ENCODE results near the gene CAMKMT. TPM values are rescaled to one million over a fixed set of nuclear protein-coding genes. Genes with fewer than 3 reads are reported as not detected.

The CAMKMT gene
- total and polyA plus RNA-seq, 2 donors (not counting 1 experiment from before 2014, with no cell fraction given) = 6.2 to 23.3 TPM

DNA sequence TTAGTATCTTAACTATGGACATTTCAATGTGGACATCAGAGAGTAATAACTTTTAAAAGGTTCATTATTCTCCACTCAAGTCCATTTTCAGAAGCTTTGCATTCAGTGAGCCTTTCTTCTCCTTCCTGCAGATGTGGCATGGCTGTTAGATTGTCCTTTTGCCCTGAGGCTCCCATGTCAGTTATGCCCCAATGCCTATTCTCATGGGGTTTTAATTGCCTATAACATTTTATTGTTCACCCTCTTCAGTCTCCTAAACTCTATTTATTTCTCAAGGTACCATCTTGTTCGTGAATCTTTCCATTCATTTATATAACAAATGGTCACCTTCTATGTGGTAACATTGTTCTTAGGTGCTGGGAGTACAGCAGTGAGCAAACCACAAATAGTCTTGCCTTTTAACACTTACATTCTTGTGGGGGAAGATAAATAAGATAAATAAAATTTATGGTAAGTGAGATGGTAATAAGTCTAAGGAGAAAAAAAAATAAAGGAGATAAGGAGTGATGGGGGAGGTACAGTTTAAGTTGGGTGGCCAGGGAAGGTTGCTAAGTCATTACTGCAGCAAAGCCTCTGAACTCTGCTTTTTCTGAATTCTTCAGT is 301.8 kb downstream of the CAMKMT start:
- Histone ChIP-seq H3K27ac (ENCODE audit: low read length in 2 of 2) (no peak overlapping the region), H3K4me2 (replicated peaks; ENCODE audit: low read depth, low read length, poor library complexity, severe bottlenecking) (no peak overlapping the region), H3K4me1 (ENCODE audit: control insufficient read depth in 2 of 2, insufficient read depth in 2 of 2, low read length in 2 of 2) (no peaks in the 10 kb centered on the region), H3K79me2 (ENCODE audit: control insufficient read depth, insufficient read depth, low read length) (no peaks in the 10 kb centered on the region), H3K9me3 (ENCODE audit: control extremely low read depth in 1 of 3, control insufficient read depth in 2 of 3, insufficient read depth in 1 of 3, low read length in 2 of 3) (no peaks in the 10 kb centered on the region), H3K36me3 (replicated peaks in 1 of 2; ENCODE audit: control extremely low read depth in 1 of 2, control insufficient read depth in 1 of 2, extremely low read depth in 1 of 2, insufficient read depth in 2 of 2, low read length in 1 of 2) (no peaks in the 10 kb centered on the region), H3K27me3 (replicated peaks in 1 of 4; ENCODE audit: control extremely low read depth in 1 of 4, control insufficient read depth in 3 of 4, insufficient read depth in 4 of 4, low read length in 3 of 4) (no peaks in the 10 kb centered on the region), H3K4me3 (ENCODE audit: control extremely low read depth in 1 of 5, extremely low read depth in 1 of 5, insufficient read depth in 1 of 5, low read depth in 2 of 5, low read length in 4 of 5) (no peak overlapping the region), H4K20me1 (ENCODE audit: control insufficient read depth, insufficient read depth, low read length, poor library complexity, severe bottlenecking) (no peaks in the 10 kb centered on the region), H3K9ac (ENCODE audit: low read length) (no peak overlapping the region), H2AFZ (ENCODE audit: insufficient read depth, low read depth, low read length, poor library complexity, severe bottlenecking) (no peak overlapping the region)
- no CpG with 5 or more reads among the region's 1 CpG for WGBS (ENCODE audit: insufficient coverage)
- intact Hi-C loops (cut with micrococcal nuclease) = no loop called here
- TF ChIP-seq CTCF (IDR thresholded peaks at IDR 0.05) = no peak
- TF ChIP-seq EZH2 (IDR thresholded peaks at IDR 0.05; ENCODE audit: borderline replicate concordance, insufficient read depth, low read depth, low read length, poor library complexity, severe bottlenecking) = no peak
- Mint-ChIP-seq H3K27ac (no peak overlapping the region), H3K27me3 (no peaks in the 10 kb centered on the region), H3K4me1 (peaks cover 6% of the 10 kb centered on the region), H3K9me3 (ENCODE audit: insufficient read depth) (no peaks in the 10 kb centered on the region), H3K4me3 (no peak overlapping the region)
- no peak for DNase-seq
- ChIA-PET POLR2A (no interaction called here), CTCF (no interaction called here)
- no peak for ATAC-seq (ENCODE audit: low read depth)

DNA sequence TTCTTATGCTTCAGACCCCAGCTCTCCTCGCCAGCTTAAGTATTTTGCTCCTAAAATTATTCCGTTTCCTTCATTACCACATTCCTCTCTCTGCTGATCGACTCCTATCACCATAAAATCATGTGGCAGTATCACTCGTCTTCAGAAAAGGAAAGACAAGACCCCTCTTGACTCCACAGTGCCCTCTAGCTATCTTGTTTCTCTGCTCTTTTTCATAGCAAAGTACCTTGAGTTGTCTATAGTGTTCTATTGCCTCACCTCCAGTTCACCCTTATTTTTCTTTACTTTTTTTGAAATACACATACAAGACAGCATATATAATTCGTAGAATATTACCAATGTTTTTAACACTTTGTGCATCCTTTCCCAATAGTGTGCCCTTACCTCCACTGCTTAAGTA is 306.6 kb downstream of the CAMKMT start:
- Histone ChIP-seq H3K9ac (ENCODE audit: low read length) (no peak overlapping the region), H4K20me1 (ENCODE audit: control insufficient read depth, insufficient read depth, low read length, poor library complexity, severe bottlenecking) (no peaks in the 10 kb centered on the region), H3K27ac (ENCODE audit: low read length in 2 of 2) (no peak overlapping the region), H3K27me3 (replicated peaks in 1 of 4; ENCODE audit: control extremely low read depth in 1 of 4, control insufficient read depth in 3 of 4, insufficient read depth in 4 of 4, low read length in 3 of 4) (no peaks in the 10 kb centered on the region), H3K9me3 (ENCODE audit: control extremely low read depth in 1 of 3, control insufficient read depth in 2 of 3, insufficient read depth in 1 of 3, low read length in 2 of 3) (peaks cover 0 to 4% (median 0%) of the 10 kb centered on the region in 3 donors), H3K4me1 (ENCODE audit: control insufficient read depth in 2 of 2, insufficient read depth in 2 of 2, low read length in 2 of 2) (no peaks in the 10 kb centered on the region), H3K4me3 (ENCODE audit: control extremely low read depth in 1 of 5, extremely low read depth in 1 of 5, insufficient read depth in 1 of 5, low read depth in 2 of 5, low read length in 4 of 5) (no peak overlapping the region), H3K36me3 (replicated peaks in 1 of 2; ENCODE audit: control extremely low read depth in 1 of 2, control insufficient read depth in 1 of 2, extremely low read depth in 1 of 2, insufficient read depth in 2 of 2, low read length in 1 of 2) (no peaks in the 10 kb centered on the region), H3K79me2 (ENCODE audit: control insufficient read depth, insufficient read depth, low read length) (no peaks in the 10 kb centered on the region), H3K4me2 (replicated peaks; ENCODE audit: low read depth, low read length, poor library complexity, severe bottlenecking) (no peak overlapping the region), H2AFZ (ENCODE audit: insufficient read depth, low read depth, low read length, poor library complexity, severe bottlenecking) (no peak overlapping the region)
- 72% methylated on average over 5 of the region's 5 CpGs for WGBS (ENCODE audit: insufficient coverage)
- intact Hi-C loops (cut with micrococcal nuclease) = no loop called here
- Mint-ChIP-seq H3K4me3 (no peak overlapping the region), H3K27ac (no peak overlapping the region), H3K9me3 (ENCODE audit: insufficient read depth) (no peaks in the 10 kb centered on the region), H3K27me3 (no peaks in the 10 kb centered on the region), H3K4me1 (peaks cover 8% of the 10 kb centered on the region)
- TF ChIP-seq EZH2 (IDR thresholded peaks at IDR 0.05; ENCODE audit: borderline replicate concordance, insufficient read depth, low read depth, low read length, poor library complexity, severe bottlenecking) (no peak), CTCF (IDR thresholded peaks at IDR 0.05) (no peak)
- DNase-seq = peak; percentile 9
- no peak for ATAC-seq (ENCODE audit: low read depth)
- CTCF ChIA-PET = interaction anchor here (1.1 to 1.6 kb wide), 2 partner anchors 20 to 33 kb away, joined by 3 to 4 read pairs; no protein-coding TSS in a partner anchor
- POLR2A ChIA-PET = no interaction called here

All from B cell (primary cell).